OCI-LY3 (cell line): ENCODE data around the gene CNOT6L.

Experiments used
- H2AFZ ChIP-seq: fragments of 200-600, 300-600 bp; shearing (Covaris generic); 2 replicates; pipeline ENCODE4 v1.6.0; 2014; ENCODE audit warnings: antibody characterized with exemption, low read depth, low read length
- H3K27ac ChIP-seq: fragments of 200-600, 300-600 bp; sonication (generic); 2 replicates; pipeline ENCODE4 v1.5.1; 2014; ENCODE audit warnings: mild to moderate bottlenecking, low read length, moderate library complexity, mixed read lengths
- H3K27me3 ChIP-seq: fragments of 200-600, 300-600 bp; sonication (generic); 2 replicates; pipeline ENCODE4 v1.6.1; 2014; ENCODE audit warnings: low read depth, low read length, mixed read lengths
- H3K36me3 ChIP-seq: fragments of 200-600, 300-600 bp; sonication (generic); replicated peaks from 2 replicates; pipeline ENCODE3; 2014; ENCODE audit warnings: low read depth, low read length, mixed read lengths
- H3K4me1 ChIP-seq: fragments of 300-600, 200-600 bp; sonication (generic); 2 replicates; pipeline ENCODE4 v1.6.1; 2014; ENCODE audit warnings: low read length, mixed read lengths
- H3K4me2 ChIP-seq: fragments of 200-600, 300-600 bp; sonication (generic); 2 replicates; pipeline ENCODE4 v1.6.1; 2014; ENCODE audit warnings: low read length, mixed read lengths
- H3K4me3 ChIP-seq: fragments of 300-600, 200-600 bp; sonication (generic); 2 replicates; pipeline ENCODE4 v1.5.1; 2014; ENCODE audit warnings: antibody characterized with exemption, mild to moderate bottlenecking, low read length, moderate library complexity
- H3K79me2 ChIP-seq: fragments of 300-600, 200-600 bp; shearing (Covaris generic); 2 replicates; pipeline ENCODE4 v1.6.1; 2014; ENCODE audit warnings: mild to moderate bottlenecking, low read length, mixed read lengths
- H3K9ac ChIP-seq: fragments of 300-600, 200-600 bp; shearing (Covaris generic); 2 replicates; pipeline ENCODE4 v1.6.0; 2014; ENCODE audit warnings: mild to moderate bottlenecking, low read length, moderate library complexity
- H3K9me3 ChIP-seq: fragments of 200-600, 300-600 bp; shearing (Covaris generic); 2 replicates; pipeline ENCODE4 v1.6.1; 2014; ENCODE audit warnings: low read length, mixed read lengths; ENCODE audit not compliant: insufficient read depth
- H4K20me1 ChIP-seq: fragments of 200-600, 300-600 bp; sonication (generic); 2 replicates; pipeline ENCODE4 v1.6.1; 2016; ENCODE audit warnings: low read length, mixed read lengths; ENCODE audit not compliant: insufficient read depth
- EZH2phosphoT487 ChIP-seq: fragments of 200-600 bp; shearing (Covaris generic); IDR thresholded peaks from 2 replicates; pipeline ENCODE4 v1.6.1; 2018; ENCODE audit warnings: antibody characterized with exemption, mixed run types, low read depth
- TF ChIP-seq, protein P1 (sequence below): fragments of 200-600, 300-600 bp; sonication (generic); IDR thresholded peaks from 2 replicates; pipeline ENCODE4 v1.5.1; 2014; ENCODE audit warnings: antibody characterized with exemption, low read length, low read depth

CNOT6L gene

DNA sequence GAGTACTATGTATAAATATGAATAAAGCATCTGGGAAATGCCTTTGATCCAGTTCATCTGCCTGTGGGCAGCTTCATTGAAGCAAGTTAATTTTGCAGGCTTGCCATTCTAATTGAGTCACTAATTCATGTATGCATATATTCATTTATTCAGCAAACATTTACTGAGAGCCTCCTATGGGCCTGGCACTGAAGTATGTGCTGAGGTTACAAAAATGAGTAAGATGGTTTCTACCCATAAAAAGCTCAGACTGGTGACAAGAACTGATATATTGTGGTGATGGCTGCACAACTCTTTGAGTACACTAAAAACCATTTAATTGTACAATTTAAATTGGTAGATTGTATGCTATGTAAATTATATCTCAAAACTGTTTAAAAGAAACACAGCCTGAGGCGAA lies 42.3 kb upstream of the CNOT6L start:
- no peak for TF ChIP-seq EZH2phosphoT487
- TF ChIP-seq, protein P1, sequence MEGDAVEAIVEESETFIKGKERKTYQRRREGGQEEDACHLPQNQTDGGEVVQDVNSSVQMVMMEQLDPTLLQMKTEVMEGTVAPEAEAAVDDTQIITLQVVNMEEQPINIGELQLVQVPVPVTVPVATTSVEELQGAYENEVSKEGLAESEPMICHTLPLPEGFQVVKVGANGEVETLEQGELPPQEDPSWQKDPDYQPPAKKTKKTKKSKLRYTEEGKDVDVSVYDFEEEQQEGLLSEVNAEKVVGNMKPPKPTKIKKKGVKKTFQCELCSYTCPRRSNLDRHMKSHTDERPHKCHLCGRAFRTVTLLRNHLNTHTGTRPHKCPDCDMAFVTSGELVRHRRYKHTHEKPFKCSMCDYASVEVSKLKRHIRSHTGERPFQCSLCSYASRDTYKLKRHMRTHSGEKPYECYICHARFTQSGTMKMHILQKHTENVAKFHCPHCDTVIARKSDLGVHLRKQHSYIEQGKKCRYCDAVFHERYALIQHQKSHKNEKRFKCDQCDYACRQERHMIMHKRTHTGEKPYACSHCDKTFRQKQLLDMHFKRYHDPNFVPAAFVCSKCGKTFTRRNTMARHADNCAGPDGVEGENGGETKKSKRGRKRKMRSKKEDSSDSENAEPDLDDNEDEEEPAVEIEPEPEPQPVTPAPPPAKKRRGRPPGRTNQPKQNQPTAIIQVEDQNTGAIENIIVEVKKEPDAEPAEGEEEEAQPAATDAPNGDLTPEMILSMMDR, result no peak
- H3K27ac ChIP-seq, result peak overlapping the region; percentile 88

DNA sequence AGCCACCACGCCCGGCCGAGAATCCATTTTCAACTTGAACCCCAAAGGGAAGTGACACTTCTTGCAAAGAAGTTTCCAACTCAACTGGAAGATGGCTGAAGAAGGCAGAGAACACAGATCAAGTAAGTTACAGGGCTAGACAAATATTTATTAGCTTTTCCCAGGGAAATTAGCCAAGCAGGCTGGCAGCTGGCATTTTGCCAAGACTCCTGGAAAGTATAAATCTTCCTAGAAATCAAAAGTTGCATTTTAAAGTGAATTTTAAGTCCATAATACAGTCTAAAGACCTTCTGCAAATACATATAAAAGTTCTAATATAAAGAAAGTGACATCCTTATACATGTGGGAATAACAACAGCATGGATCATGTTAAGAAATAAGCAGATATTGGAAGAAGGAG lies 40.1 kb upstream of the CNOT6L start:
- Histone ChIP-seq H3K36me3 (no peaks in the 10 kb centered on the region), H4K20me1 (no peaks in the 10 kb centered on the region), H3K27ac (no peak overlapping the region), H3K4me1 (peaks cover 20% of the 10 kb centered on the region), H3K79me2 (peaks cover 16% of the 10 kb centered on the region), H3K4me2 (no peak overlapping the region), H3K9ac (no peak overlapping the region), H3K9me3 (no peaks in the 10 kb centered on the region), H2AFZ (no peak overlapping the region), H3K27me3 (no peaks in the 10 kb centered on the region), H3K4me3 (no peak overlapping the region)
- TF ChIP-seq EZH2phosphoT487, result no peak
- TF ChIP-seq, protein P1, result no peak

More for the DNA sequence above, 42.3 kb upstream of the CNOT6L start:
- peak overlapping the region; percentile 83 for H2AFZ ChIP-seq
- H3K27me3 ChIP-seq, result no peaks in the 10 kb centered on the region
- H3K9ac ChIP-seq, result peak overlapping the region; percentile 84
- peak overlapping the region; percentile 77 for H3K4me2 ChIP-seq
- H3K4me1 ChIP-seq, result peaks cover 20% of the 10 kb centered on the region
- H3K79me2 ChIP-seq, result peaks cover 34% of the 10 kb centered on the region
- H3K9me3 ChIP-seq, result no peaks in the 10 kb centered on the region
- peaks cover 3% of the 10 kb centered on the region for H3K36me3 ChIP-seq
- H4K20me1 ChIP-seq, result no peaks in the 10 kb centered on the region
- H3K4me3 ChIP-seq, result peak overlapping the region; percentile 90

DNA sequence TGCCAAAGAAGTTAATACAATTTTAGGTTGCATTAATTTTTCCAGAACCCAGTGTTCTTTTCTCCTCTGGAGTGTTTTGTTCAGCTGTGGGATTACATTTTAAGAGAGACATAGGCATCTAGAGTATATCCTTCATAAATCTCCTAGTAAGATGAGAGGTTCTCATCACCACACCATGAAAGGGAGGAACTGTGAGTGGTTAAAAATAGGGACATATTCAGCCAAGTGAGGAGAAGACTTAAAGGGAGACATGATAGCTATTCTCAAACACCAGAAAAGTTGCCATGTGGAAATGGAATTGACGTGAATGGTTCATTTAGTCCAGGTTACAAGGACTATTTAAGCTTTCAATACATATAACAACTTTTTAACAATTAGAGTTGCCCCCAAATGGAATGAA lies 37.0 kb upstream of the CNOT6L start:
- H3K4me2 ChIP-seq, result no peak overlapping the region
- no peaks in the 10 kb centered on the region for H3K36me3 ChIP-seq

GRCh38 chr4:77854431-77855111 lies 35.4 kb upstream of the CNOT6L start:
- H3K4me1 ChIP-seq, result 0 out of 2 replicates have a peak, but pooled peaks cover 3% of the 10 kb centered on the region
- no peak overlapping the region for H2AFZ ChIP-seq
- no peaks in the 10 kb centered on the region for H3K9me3 ChIP-seq
- no peaks in the 10 kb centered on the region for H3K27me3 ChIP-seq
- H3K4me2 ChIP-seq, result no peak overlapping the region
- H3K27ac ChIP-seq, result no peak overlapping the region
- no peak overlapping the region for H3K9ac ChIP-seq
- no peaks in the 10 kb centered on the region for H4K20me1 ChIP-seq
- no peaks in the 10 kb centered on the region for H3K79me2 ChIP-seq
- H3K4me3 ChIP-seq, result no peak overlapping the region
- no peaks in the 10 kb centered on the region for H3K36me3 ChIP-seq
- TF ChIP-seq, protein P1, result no peak
- TF ChIP-seq EZH2phosphoT487, result no peak

More for the DNA sequence above, 37.0 kb upstream of the CNOT6L start:
- no peaks in the 10 kb centered on the region for H3K27me3 ChIP-seq
- H3K4me3 ChIP-seq, result no peak overlapping the region
- no peaks in the 10 kb centered on the region for H3K79me2 ChIP-seq
- H4K20me1 ChIP-seq, result no peaks in the 10 kb centered on the region
- H3K9me3 ChIP-seq, result no peaks in the 10 kb centered on the region
- H3K4me1 ChIP-seq, result peaks cover 6% of the 10 kb centered on the region
- TF ChIP-seq, protein P1, result no peak
- no peak overlapping the region for H3K27ac ChIP-seq
- no peak overlapping the region for H2AFZ ChIP-seq
- H3K9ac ChIP-seq, result no peak overlapping the region
